H1 (cell line): ENCODE data around the gene GALNT18. TPM values are rescaled to one million over a fixed set of nuclear protein-coding genes. Genes with fewer than 3 reads are reported as not detected.

Experiments
- CHD7 ChIP-seq: fragments of 300-600 bp; sonication (generic); IDR thresholded peaks from 2 replicates; pipeline ENCODE4 v1.7.1; 2012; ENCODE audit warnings: low read length, moderate library complexity, mild to moderate bottlenecking, inconsistent platforms; ENCODE audit not compliant: insufficient replicate concordance
- polyA plus RNA-seq, 7 experiments: library from polyadenylated mRNA; depleted of rRNA in 3 of 7; stranded (reverse) in 5 of 7; unstranded in 2 of 7; fragments of >200 nt in 5 of 7; fragments of 200-250 nt in 2 of 7; gene quantifications; 1 replicate in 5 of 7; 2 replicates in 1 of 7; 4 replicates in 1 of 7; pipeline versions ENCODE4 v1.2.1 to v1.2.3, GENCODE V29; 2011 to 2013; ENCODE audit warnings: missing spikeins in 2 of 7, mixed read lengths in 2 of 7
- total RNA-seq: library from RNA; stranded (reverse); fragmentation: NEBNext Ultra II Directional; extraction: Animal tissue kit (Norgen Biotek cat#: 25700); gene quantifications from 2 replicates; pipeline ENCODE4 v1.2.1, GENCODE V29; 2021

GALNT18 gene
- total and polyA plus RNA-seq, 2 of the 8 experiments (the other 6 are each of a cell fraction or from before 2014, with no cell fraction given), result 6.0 to 9.4 TPM

GRCh38 chr11:11505692-11506091, 116.1 kb downstream of the GALNT18 start (continued):
- no peak for TF ChIP-seq CHD7
